ENCODE results near the gene STAC3. TPM values are rescaled to one million over a fixed set of nuclear protein-coding genes. Genes with fewer than 3 reads are reported as not detected.

Gene STAC3
- total RNA-seq, 1 donor from 2014 or later: 4.6 TPM

DNA sequence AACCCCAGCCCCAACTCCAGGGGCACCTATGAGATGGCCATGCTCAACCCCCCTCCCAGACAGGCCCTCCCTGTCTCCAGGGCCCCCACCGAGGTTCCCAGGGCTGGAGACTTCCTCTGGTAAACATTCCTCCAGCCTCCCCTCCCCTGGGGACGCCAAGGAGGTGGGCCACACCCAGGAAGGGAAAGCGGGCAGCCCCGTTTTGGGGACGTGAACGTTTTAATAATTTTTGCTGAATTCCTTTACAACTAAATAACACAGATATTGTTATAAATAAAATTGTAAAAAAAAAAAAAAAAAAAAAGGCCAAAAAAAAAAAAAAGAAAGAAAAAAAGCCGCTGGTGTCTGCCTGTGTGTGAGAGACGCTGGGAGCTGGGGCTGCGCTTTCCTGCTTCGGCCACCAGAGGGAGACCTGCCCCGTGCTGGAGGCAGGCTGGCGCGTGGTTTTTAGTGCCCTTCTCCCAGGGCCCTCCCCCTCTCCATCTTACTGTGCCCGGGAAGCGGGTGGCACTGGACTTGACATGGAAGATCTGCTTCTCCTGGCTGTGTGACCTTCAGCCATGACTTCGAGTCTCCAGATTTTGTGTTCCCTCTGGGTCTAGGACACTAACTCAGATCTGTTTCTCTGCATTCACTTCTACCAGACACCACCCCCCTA is 37.8 kb downstream of the STAC3 start:
- H3K36me3 Mint-ChIP-seq (ENCODE audit: low read depth): no peaks in the 10 kb centered on the region
- DNase-seq (peak; percentile 75), ATAC-seq (ENCODE audit: low read depth) (peak; percentile 49)
- peaks cover 13% of the 10 kb centered on the region for H3K27me3 Mint-ChIP-seq
- POLR2A ChIA-PET: interaction anchor here (0.6 to 8.9 kb wide), 8 partner anchors 17 to 267 kb away, joined by 3 to 175 read pairs (median 6); partner anchors contain the start of genes SHMT2 and STAT6
- H3K4me3 Mint-ChIP-seq: peak overlapping the region; percentile 13
- H3K4me1 Mint-ChIP-seq: peaks cover 44% of the 10 kb centered on the region
- H3K27ac Mint-ChIP-seq: peak overlapping the region; percentile 47
- H3K9me3 Mint-ChIP-seq: no peaks in the 10 kb centered on the region
- CTCF ChIA-PET: interaction anchor here (0.8 to 8.8 kb wide), 11 partner anchors 8 to 239 kb away, joined by 3 to 390 read pairs (median 4); partner anchors contain the start of gene SHMT2
- TF ChIP-seq, protein P1, sequence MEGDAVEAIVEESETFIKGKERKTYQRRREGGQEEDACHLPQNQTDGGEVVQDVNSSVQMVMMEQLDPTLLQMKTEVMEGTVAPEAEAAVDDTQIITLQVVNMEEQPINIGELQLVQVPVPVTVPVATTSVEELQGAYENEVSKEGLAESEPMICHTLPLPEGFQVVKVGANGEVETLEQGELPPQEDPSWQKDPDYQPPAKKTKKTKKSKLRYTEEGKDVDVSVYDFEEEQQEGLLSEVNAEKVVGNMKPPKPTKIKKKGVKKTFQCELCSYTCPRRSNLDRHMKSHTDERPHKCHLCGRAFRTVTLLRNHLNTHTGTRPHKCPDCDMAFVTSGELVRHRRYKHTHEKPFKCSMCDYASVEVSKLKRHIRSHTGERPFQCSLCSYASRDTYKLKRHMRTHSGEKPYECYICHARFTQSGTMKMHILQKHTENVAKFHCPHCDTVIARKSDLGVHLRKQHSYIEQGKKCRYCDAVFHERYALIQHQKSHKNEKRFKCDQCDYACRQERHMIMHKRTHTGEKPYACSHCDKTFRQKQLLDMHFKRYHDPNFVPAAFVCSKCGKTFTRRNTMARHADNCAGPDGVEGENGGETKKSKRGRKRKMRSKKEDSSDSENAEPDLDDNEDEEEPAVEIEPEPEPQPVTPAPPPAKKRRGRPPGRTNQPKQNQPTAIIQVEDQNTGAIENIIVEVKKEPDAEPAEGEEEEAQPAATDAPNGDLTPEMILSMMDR (IDR thresholded peaks at IDR 0.05): peak; percentile 30
- intact Hi-C loops (cut with micrococcal nuclease): loop anchor here (1.0 kb wide), 2 partner anchors 26 to 30 kb away; no protein-coding TSS in a partner anchor

DNA sequence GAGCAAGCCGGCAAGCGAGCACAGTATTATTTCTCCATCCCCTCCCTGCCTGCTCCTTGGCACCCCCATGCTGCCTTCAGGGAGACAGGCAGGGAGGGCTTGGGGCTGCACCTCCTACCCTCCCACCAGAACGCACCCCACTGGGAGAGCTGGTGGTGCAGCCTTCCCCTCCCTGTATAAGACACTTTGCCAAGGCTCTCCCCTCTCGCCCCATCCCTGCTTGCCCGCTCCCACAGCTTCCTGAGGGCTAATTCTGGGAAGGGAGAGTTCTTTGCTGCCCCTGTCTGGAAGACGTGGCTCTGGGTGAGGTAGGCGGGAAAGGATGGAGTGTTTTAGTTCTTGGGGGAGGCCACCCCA is 38.3 kb downstream of the STAC3 start:
- Mint-ChIP-seq H3K27me3 (peaks cover 13% of the 10 kb centered on the region), H3K27ac (no peak overlapping the region), H3K9me3 (no peaks in the 10 kb centered on the region), H3K36me3 (ENCODE audit: low read depth) (no peaks in the 10 kb centered on the region), H3K4me1 (peaks cover 39% of the 10 kb centered on the region), H3K4me3 (no peak overlapping the region)
- ATAC-seq (ENCODE audit: low read depth): no peak
- DNase-seq: no peak
- CTCF ChIA-PET: interaction anchor here (0.8 to 8.8 kb wide), 9 partner anchors 9 to 240 kb away, joined by 3 to 390 read pairs (median 5); partner anchors contain the start of gene SHMT2
- TF ChIP-seq, protein P1 (IDR thresholded peaks at IDR 0.05): no peak
- intact Hi-C loops (cut with micrococcal nuclease): loop anchor here (1.0 kb wide), 2 partner anchors 27 to 31 kb away; no protein-coding TSS in a partner anchor
- POLR2A ChIA-PET: interaction anchor here (0.8 to 8.9 kb wide), 6 partner anchors 18 to 268 kb away, joined by 3 to 175 read pairs (median 11); partner anchors contain the start of genes SHMT2 and STAT6

DNA sequence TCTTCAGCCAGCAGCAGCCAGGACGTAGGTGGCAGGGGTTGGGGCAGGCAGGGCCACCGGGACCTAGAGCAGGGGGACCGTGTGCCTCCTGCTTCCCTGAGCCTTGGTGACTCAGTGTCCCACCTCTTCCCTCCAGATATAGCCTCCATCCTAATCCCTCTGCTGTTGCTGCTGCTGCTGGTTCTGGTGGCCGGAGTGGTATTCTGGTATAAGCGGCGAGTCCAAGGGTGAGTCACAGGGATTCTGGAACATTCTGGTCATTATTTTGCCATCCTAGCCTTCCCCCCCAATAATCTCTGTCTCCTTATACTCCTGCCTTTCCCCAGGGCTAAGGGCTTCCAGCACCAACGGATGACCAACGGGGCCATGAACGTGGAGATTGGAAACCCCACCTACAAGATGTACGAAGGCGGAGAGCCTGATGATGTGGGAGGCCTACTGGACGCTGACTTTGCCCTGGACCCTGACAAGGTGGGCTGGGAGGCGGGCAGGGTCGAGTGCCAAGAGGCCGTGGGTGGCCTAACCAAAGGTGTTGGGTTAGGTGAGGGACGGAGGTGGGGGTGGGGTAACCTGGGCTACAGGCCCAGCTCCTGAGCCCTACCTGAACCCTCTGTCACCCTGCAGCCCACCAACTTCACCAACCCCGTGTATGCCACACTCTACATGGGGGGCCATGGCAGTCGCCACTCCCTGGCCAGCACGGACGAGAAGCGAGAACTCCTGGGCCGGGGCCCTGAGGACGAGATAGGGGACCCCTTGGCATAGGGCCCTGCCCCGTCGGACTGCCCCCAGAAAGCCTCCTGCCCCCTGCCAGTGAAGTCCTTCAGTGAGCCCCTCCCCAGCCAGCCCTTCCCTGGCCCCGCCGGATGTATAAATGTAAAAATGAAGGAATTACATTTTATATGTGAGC is 38.9 kb downstream of the STAC3 start:
- Mint-ChIP-seq H3K36me3 (ENCODE audit: low read depth) (no peaks in the 10 kb centered on the region), H3K9me3 (no peaks in the 10 kb centered on the region), H3K4me1 (peaks cover 33% of the 10 kb centered on the region), H3K27ac (no peak overlapping the region), H3K4me3 (no peak overlapping the region), H3K27me3 (peaks cover 10% of the 10 kb centered on the region)
- ATAC-seq (ENCODE audit: low read depth) (no peak), DNase-seq (no peak)
- intact Hi-C loops (cut with micrococcal nuclease): no loop called here
- POLR2A ChIA-PET: interaction anchor here (8.9 kb wide), 1 partner anchor 27 kb away, joined by 175 read pairs; a partner anchor contains a TSS
- CTCF ChIA-PET: interaction anchor here (2.0 to 8.8 kb wide), 2 partner anchors 24 to 241 kb away, joined by 5 to 390 read pairs; partner anchors contain the start of gene SHMT2
- TF ChIP-seq, protein P1 (IDR thresholded peaks at IDR 0.05): no peak

DNA sequence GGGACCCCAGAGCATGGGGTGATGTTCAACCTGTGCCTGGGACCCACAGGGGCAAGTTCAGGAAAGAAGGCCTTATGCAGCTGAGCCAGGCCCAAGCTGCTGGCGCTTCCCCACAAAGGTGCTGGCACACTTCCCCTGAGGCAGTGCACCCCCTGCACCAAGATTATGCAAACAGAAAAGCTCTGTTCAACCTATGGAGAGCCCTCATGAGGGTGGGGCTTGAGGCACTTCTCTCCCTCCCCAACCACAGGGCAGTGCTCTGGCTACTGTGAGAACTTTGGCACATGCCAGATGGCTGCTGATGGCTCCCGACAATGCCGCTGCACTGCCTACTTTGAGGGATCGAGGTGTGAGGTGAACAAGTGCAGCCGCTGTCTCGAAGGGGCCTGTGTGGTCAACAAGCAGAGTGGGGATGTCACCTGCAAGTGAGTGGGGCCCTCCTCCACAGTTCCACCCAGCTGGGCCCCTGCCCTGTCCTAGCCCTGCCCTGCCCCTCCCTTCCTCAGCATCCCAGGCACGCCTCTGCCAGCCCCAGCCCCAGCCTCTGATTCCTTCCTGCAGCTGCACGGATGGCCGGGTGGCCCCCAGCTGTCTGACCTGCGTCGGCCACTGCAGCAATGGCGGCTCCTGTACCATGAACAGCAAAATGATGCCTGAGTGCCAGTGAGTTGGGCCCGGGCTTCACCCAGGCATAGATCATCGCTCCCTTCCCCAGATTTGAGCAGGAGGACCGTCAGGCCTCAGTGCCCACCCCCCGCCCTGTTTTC is 39.9 kb downstream of the STAC3 start:
- no peak for DNase-seq
- no peak overlapping the region for H3K4me3 Mint-ChIP-seq
- peaks cover 10% of the 10 kb centered on the region for H3K27me3 Mint-ChIP-seq
- H3K36me3 Mint-ChIP-seq (ENCODE audit: low read depth): no peaks in the 10 kb centered on the region
- intact Hi-C loops (cut with micrococcal nuclease): no loop called here
- peaks cover 32% of the 10 kb centered on the region for H3K4me1 Mint-ChIP-seq
- no peak for ATAC-seq (ENCODE audit: low read depth)
- no peaks in the 10 kb centered on the region for H3K9me3 Mint-ChIP-seq
- ChIA-PET POLR2A (interaction anchor here (8.9 kb wide), 1 partner anchor 28 kb away, joined by 175 read pairs; a partner anchor contains a TSS), CTCF (interaction anchor here (1.1 to 1.4 kb wide), 2 partner anchors 29 to 32 kb away, joined by 3 read pairs; no protein-coding TSS in a partner anchor)
- TF ChIP-seq, protein P1 (IDR thresholded peaks at IDR 0.05): no peak
- H3K27ac Mint-ChIP-seq: no peak overlapping the region
